GM12872 (cell line): ENCODE measurements around the gene ITPK1.

Experiments
- TF ChIP-seq, protein P1 (sequence below): IDR thresholded peaks from 3 replicates; pipeline ENCODE4 v1.5.1; 2011; ENCODE audit warnings: low read depth, mild to moderate bottlenecking, low read length, moderate library complexity; ENCODE audit not compliant: insufficient read depth

ITPK1 gene

DNA sequence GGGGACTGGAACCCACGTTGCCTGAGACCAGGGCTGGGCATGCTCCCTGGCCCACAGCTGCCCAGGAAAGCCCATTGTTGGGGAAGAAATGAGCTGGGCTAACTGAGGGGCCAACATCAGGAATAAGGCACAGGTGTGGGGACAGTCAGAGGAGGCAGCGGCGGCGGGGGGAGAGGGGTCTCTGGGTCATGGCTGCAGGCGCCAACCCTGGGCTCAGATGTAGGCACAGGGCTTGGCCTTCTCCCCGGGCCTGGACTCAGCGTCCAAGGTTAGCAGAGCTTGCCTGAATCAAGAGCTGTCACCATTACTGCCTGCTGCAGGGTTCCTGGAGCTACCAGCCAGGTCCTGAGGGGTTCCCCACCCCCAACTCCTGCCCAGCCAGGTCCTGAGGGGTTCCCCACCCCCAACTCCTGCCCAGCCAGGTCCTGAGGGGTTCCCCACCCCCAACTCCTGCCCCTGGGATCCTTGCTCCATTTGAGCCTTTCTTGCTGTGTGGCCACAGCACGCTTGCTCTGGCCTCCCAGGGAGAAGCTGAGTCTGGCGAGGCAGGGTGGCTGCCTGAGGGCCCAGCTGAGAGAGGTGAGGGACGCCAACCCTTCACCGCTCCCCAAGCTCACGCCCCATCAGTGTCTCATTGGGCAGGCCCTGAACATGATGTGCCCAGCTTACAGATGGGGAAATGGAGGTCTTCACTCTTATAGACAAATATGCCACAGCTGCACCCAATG lies 186.6 kb downstream of the ITPK1 start:
- TF ChIP-seq, protein P1, sequence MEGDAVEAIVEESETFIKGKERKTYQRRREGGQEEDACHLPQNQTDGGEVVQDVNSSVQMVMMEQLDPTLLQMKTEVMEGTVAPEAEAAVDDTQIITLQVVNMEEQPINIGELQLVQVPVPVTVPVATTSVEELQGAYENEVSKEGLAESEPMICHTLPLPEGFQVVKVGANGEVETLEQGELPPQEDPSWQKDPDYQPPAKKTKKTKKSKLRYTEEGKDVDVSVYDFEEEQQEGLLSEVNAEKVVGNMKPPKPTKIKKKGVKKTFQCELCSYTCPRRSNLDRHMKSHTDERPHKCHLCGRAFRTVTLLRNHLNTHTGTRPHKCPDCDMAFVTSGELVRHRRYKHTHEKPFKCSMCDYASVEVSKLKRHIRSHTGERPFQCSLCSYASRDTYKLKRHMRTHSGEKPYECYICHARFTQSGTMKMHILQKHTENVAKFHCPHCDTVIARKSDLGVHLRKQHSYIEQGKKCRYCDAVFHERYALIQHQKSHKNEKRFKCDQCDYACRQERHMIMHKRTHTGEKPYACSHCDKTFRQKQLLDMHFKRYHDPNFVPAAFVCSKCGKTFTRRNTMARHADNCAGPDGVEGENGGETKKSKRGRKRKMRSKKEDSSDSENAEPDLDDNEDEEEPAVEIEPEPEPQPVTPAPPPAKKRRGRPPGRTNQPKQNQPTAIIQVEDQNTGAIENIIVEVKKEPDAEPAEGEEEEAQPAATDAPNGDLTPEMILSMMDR: no peak

DNA sequence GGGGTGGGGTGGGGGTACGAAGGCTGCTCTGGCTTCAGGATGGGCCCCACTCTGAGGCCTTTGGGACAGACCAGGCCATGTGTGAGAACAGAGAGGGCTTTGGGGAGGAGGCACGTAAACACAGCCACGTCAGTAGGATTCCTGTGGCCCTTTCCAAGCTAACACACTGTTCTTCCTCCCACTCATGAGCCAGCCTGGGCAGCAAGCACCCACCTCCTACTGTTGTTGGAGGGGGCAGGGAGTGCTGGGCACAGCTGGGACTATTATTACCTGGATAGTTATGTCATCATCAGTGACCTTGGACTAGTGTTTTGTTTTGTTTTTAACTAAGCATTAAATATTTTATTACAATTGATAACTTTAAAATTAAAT lies 187.5 kb downstream of the ITPK1 start:
- TF ChIP-seq, protein P1: no peak

- TF ChIP-seq, protein P1: no peak
These were observed 188.1 kb downstream of the ITPK1 start for GRCh38 chr14:92927349-92928257.

- TF ChIP-seq, protein P1: no peak
These were observed 188.8 kb downstream of the ITPK1 start for GRCh38 chr14:92926931-92927330.

- TF ChIP-seq, protein P1: no peak
These were observed 189.4 kb downstream of the ITPK1 start for GRCh38 chr14:92926180-92926845.

- TF ChIP-seq, protein P1: no peak
These were observed 190.3 kb downstream of the ITPK1 start for GRCh38 chr14:92925446-92925845.

DNA sequence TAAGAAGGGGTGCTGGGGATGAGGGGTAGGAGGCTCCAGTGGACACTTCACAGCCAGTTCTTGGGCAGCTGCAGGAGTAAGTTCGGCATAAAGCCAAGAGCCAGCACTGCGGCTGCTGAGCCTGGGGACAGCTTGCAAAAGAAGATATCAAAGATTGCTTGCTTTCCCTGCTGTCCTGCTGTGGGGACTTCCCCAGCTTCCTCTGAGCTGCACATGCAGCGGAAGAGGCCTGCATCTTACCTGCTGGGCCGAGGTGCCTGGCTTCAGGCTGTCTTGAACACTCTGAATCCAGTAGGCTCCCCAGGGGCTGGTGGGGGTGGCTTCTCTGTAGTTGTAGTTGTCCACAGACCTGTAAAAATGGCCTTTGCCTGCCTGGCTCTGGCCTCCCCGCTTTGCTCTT lies 191.5 kb downstream of the ITPK1 start:
- TF ChIP-seq, protein P1: no peak
